LoVo (cell line): Measurements from ENCODE around the gene WNT8A.

Experiments used
- DNase-seq: peaks from one replicate; pipeline ENCODE4 v3.0.0-alpha.2; 2016; ENCODE audit warnings: low spot score

WNT8A gene

DNA sequence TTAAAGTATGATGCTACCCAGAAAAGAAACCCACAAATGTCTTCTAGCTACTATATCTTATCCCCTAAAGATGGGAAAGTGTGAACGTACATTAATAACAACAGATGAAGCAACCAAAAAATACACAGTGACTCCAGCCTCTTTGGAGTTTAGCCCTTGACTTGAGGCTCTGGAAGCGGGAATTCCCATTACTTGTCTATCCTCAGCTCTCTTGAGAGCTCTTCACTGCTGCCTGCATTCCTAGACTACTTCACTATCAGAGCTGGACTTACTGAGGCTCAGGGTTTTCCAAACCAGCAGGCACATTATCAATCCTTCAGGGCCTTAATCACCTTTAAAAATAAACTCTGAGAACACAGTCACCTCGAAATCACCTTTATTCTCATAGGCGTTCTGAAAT lies 56.4 kb downstream of the WNT8A start:
- no peak for DNase-seq
